K562 (cell line): ENCODE data around the gene HRAS. TPM values are rescaled to one million over a fixed set of nuclear protein-coding genes. Genes with fewer than 3 reads are reported as not detected.

ENCODE experiments used
- CREB3L1 ChIP-seq: fragments of 450-650 bp; IDR thresholded peaks from 2 replicates; pipeline ENCODE4 v1.6.1; 2014; ENCODE audit warnings: low read depth, mild to moderate bottlenecking, moderate library complexity, borderline replicate concordance
- ELK1 ChIP-seq: sonication (generic); formaldehyde crosslinking; IDR thresholded peaks from 2 replicates; pipeline ENCODE4 v1.8.1; 2022; ENCODE audit warnings: missing genetic modification reagents
- HBP1 ChIP-seq: fragments of 450-650 bp; formaldehyde crosslinking; IDR thresholded peaks from 2 replicates; pipeline ENCODE4 v1.4.0; 2022; ENCODE audit warnings: missing genetic modification characterization
- ILF3 ChIP-seq: fragments of 450-650 bp; IDR thresholded peaks from 2 replicates; pipeline ENCODE4 v1.6.1; 2018; ENCODE audit warnings: antibody characterized with exemption, mild to moderate bottlenecking, moderate library complexity, borderline replicate concordance
- JUN ChIP-seq, 2 experiments: sonication (generic) in 1 of 2; formaldehyde crosslinking in 1 of 2; IDR thresholded peaks; 2 replicates each; pipeline versions ENCODE4 v1.6.1 to v1.8.0; 2012 to 2022; ENCODE audit warnings: borderline replicate concordance in 2 of 2, mild to moderate bottlenecking in 2 of 2, improper control_type of control experiment in 1 of 2, low read depth in 1 of 2, low read length in 1 of 2, missing genetic modification reagents in 1 of 2
- KDM1A ChIP-seq, 2 experiments: fragments of 450-650 bp; IDR thresholded peaks; 2 replicates each; pipeline ENCODE4 v1.6.1; 2016; ENCODE audit warnings: mild to moderate bottlenecking in 2 of 2
- KLF10 ChIP-seq: fragments of 250-450 bp; sonication (Bioruptor Pico); IDR thresholded peaks from 2 replicates; pipeline ENCODE4 v1.6.1; 2021; ENCODE audit warnings: matching md5 sums
- NR4A1 ChIP-seq, 2 experiments: fragments of 250-450 bp in 1 of 2; fragments of 450-650 bp in 1 of 2; sonication (Bioruptor Pico) in 1 of 2; IDR thresholded peaks; 2 replicates each; pipeline versions ENCODE4 v1.4.0 to v1.6.1; 2016 to 2020; ENCODE audit warnings: mild to moderate bottlenecking in 2 of 2, missing compliant biosample characterization in 1 of 2, missing genetic modification characterization in 1 of 2, moderate library complexity in 1 of 2
- POLR2A ChIP-seq: fragments of 450-650 bp; conservative IDR thresholded peaks from 2 replicates; pipeline ENCODE4 v1.6.1; 2016
- RBM25 ChIP-seq: fragments of 200-400 bp; formaldehyde crosslinking; IDR thresholded peaks from 2 replicates; pipeline ENCODE4 v1.6.1; 2018; ENCODE audit warnings: low read length, low read depth, moderate library complexity; ENCODE audit not compliant: severe bottlenecking
- RUNX1 ChIP-seq: sonication (generic); IDR thresholded peaks from 2 replicates; pipeline ENCODE4 v1.6.1; 2016; ENCODE audit warnings: antibody characterized with exemption, low read depth
- TEAD1 ChIP-seq, 2 experiments: fragments of 450-650 bp in 1 of 2; sonication (generic) in 1 of 2; formaldehyde crosslinking; IDR thresholded peaks; 2 replicates each; pipeline versions ENCODE4 v1.4.0 to v1.8.0; 2020 to 2022; ENCODE audit warnings: mild to moderate bottlenecking in 2 of 2, missing genetic modification reagents in 1 of 2
- ZNF184 ChIP-seq: sonication (generic); formaldehyde crosslinking; IDR thresholded peaks from 2 replicates; pipeline ENCODE4 v1.5.0; 2020; ENCODE audit warnings: missing genetic modification reagents
- ZNF717 ChIP-seq: fragments of 250-450 bp; sonication (Bioruptor Pico); IDR thresholded peaks from 2 replicates; pipeline ENCODE4 v1.5.0; 2021
- polyA plus RNA-seq, 8 experiments: library from polyadenylated mRNA; depleted of rRNA in 4 of 8; stranded (reverse) in 5 of 8; unstranded in 3 of 8; fragments of >200 nt; fragmentation: Nextera tagmentation in 2 of 8; fragmentation: Illumina TruSeq in 1 of 8; extraction: Ambion mirVana in 2 of 8; extraction: Trizol in 1 of 8; gene quantifications; 2 replicates each; pipeline versions ENCODE4 v1.2.1 to v1.2.3, GENCODE V29; 2011 to 2014; ENCODE audit warnings: inconsistent platforms in 1 of 8, missing spikeins in 1 of 8
- total RNA-seq, 7 experiments: library from RNA; depleted of rRNA in 6 of 7; stranded (reverse); fragments of >200 nt in 6 of 7; fragmentation: Illumina TruSeq in 2 of 7; extraction: Trizol in 2 of 7; gene quantifications; 2 replicates each; pipeline versions ENCODE4 v1.2.1 to v1.2.3, GENCODE V29; 2011 to 2021; ENCODE audit warnings: low replicate concordance in 1 of 7
- TF ChIP-seq, protein P1 (sequence below): sonication (generic); formaldehyde crosslinking; IDR thresholded peaks from 2 replicates; pipeline ENCODE4 v1.4.0; 2020; ENCODE audit warnings: mild to moderate bottlenecking, missing genetic modification reagents
- TF ChIP-seq, protein P2 (sequence below): sonication (generic); formaldehyde crosslinking; IDR thresholded peaks from 2 replicates; pipeline ENCODE4 v1.8.0; 2023; ENCODE audit warnings: mild to moderate bottlenecking, missing genetic modification reagents
- TF ChIP-seq, protein P3 (sequence below): sonication (generic); formaldehyde crosslinking; IDR thresholded peaks from 2 replicates; pipeline ENCODE4 v1.8.0; 2022; ENCODE audit warnings: mild to moderate bottlenecking, missing genetic modification reagents

HRAS gene
- total and polyA plus RNA-seq, 9 of the 15 experiments (the other 6 are each of a cell fraction or from before 2014, with no cell fraction given) = 2.8 to 73.5 (median 29.6) TPM

- TF ChIP-seq ILF3 (0 out of 2 replicates have a peak, but pooled peaks have one; percentile 39), TEAD1 (CRISPR knock-in tag; IDR thresholded peaks at IDR 0.05) (no peak), RUNX1 (no peak), JUN (IDR thresholded peaks at IDR 0.05; ENCODE audit: borderline replicate concordance, low read depth, low read length) (no peak), JUN (CRISPR knock-in tag; IDR thresholded peaks at IDR 0.05; ENCODE audit: borderline replicate concordance) (0 out of 2 replicates have a peak, but pooled peaks have one; percentile 21), ZNF184 (CRISPR knock-in tag) (no peak), KDM1A (IDR thresholded peaks at IDR 0.05) (no peak), RBM25 (no peak), CREB3L1 (no peak), ZNF717 (CRISPR knock-in tag) (no peak), POLR2A (peak; percentile 51; the same call in 1 of the 2 replicates), NR4A1 (CRISPR knock-in tag; IDR thresholded peaks at IDR 0.05) (0 out of 2 replicates have a peak, but pooled peaks have one; percentile 34), NR4A1 (tag; IDR thresholded peaks at IDR 0.05) (no peak), KLF10 (CRISPR knock-in tag) (no peak), ELK1 (CRISPR knock-in tag) (no peak), HBP1 (CRISPR knock-in tag) (no peak)
- TF ChIP-seq, protein P1, sequence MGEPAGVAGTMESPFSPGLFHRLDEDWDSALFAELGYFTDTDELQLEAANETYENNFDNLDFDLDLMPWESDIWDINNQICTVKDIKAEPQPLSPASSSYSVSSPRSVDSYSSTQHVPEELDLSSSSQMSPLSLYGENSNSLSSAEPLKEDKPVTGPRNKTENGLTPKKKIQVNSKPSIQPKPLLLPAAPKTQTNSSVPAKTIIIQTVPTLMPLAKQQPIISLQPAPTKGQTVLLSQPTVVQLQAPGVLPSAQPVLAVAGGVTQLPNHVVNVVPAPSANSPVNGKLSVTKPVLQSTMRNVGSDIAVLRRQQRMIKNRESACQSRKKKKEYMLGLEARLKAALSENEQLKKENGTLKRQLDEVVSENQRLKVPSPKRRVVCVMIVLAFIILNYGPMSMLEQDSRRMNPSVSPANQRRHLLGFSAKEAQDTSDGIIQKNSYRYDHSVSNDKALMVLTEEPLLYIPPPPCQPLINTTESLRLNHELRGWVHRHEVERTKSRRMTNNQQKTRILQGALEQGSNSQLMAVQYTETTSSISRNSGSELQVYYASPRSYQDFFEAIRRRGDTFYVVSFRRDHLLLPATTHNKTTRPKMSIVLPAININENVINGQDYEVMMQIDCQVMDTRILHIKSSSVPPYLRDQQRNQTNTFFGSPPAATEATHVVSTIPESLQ (CRISPR knock-in tag) = no peak
- TF ChIP-seq, protein P2, sequence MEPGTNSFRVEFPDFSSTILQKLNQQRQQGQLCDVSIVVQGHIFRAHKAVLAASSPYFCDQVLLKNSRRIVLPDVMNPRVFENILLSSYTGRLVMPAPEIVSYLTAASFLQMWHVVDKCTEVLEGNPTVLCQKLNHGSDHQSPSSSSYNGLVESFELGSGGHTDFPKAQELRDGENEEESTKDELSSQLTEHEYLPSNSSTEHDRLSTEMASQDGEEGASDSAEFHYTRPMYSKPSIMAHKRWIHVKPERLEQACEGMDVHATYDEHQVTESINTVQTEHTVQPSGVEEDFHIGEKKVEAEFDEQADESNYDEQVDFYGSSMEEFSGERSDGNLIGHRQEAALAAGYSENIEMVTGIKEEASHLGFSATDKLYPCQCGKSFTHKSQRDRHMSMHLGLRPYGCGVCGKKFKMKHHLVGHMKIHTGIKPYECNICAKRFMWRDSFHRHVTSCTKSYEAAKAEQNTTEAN = no peak
- TF ChIP-seq, protein P3, sequence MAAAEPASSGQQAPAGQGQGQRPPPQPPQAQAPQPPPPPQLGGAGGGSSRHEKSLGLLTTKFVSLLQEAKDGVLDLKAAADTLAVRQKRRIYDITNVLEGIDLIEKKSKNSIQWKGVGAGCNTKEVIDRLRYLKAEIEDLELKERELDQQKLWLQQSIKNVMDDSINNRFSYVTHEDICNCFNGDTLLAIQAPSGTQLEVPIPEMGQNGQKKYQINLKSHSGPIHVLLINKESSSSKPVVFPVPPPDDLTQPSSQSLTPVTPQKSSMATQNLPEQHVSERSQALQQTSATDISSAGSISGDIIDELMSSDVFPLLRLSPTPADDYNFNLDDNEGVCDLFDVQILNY (CRISPR knock-in tag) = no peak
These were observed 31.1 kb downstream of the HRAS start (continued) for GRCh38 chr11:504053-504993.
